ENCODE measurements around the gene RBP2.
A peak's percentile ranks its signal among the peaks of the same experiment; 100 is the strongest.
"Not testable (repeated sequence)": the region's sequence is repeated elsewhere in the genome, so short reads cannot be mapped to it uniquely, and the experiment has no call there.

RBP2 gene

GRCh38 chr3:139440639-139441556, 35.4 kb downstream of the RBP2 start:
- no peak for DNase-seq

GRCh38 chr3:139439278-139439677, 37.0 kb downstream of the RBP2 start:
- DNase-seq: no peak

GRCh38 chr3:139434764-139435307, 41.5 kb downstream of the RBP2 start:
- no peak for DNase-seq

- no peak for DNase-seq
Measured at GRCh38 chr3:139434228-139434627, 42.1 kb downstream of the RBP2 start.

- DNase-seq: no peak
Measured at GRCh38 chr3:139433089-139433488, 43.2 kb downstream of the RBP2 start.

- peak; percentile 62 for DNase-seq
Measured at GRCh38 chr3:139430493-139430892, 45.8 kb downstream of the RBP2 start.

GRCh38 chr3:139427283-139428060, 48.8 kb downstream of the RBP2 start:
- DNase-seq: peak; percentile 65

- no peak for DNase-seq
Measured at GRCh38 chr3:139425745-139426400, 50.4 kb downstream of the RBP2 start.

- no peak for DNase-seq
Measured at GRCh38 chr3:139423232-139423631, 53.1 kb downstream of the RBP2 start.

GRCh38 chr3:139421460-139421859, 54.9 kb downstream of the RBP2 start:
- DNase-seq: no peak

- DNase-seq: no peak
Measured at GRCh38 chr3:139421040-139421439, 55.3 kb downstream of the RBP2 start.

- no peak for DNase-seq
Measured at GRCh38 chr3:139418144-139418543, 58.2 kb downstream of the RBP2 start.

GRCh38 chr3:139416275-139416674, 60.0 kb downstream of the RBP2 start:
- DNase-seq: no peak

- no peak for DNase-seq
Measured at GRCh38 chr3:139414608-139415224, 61.6 kb downstream of the RBP2 start.

GRCh38 chr3:139412891-139413290, 63.4 kb downstream of the RBP2 start:
- not testable (repeated sequence) for DNase-seq

All from DMS153 (cell line).